ENCODE data around the gene MMS19.
A peak's percentile ranks its signal among the peaks of the same experiment; 100 is the strongest.

MMS19 gene

DNA sequence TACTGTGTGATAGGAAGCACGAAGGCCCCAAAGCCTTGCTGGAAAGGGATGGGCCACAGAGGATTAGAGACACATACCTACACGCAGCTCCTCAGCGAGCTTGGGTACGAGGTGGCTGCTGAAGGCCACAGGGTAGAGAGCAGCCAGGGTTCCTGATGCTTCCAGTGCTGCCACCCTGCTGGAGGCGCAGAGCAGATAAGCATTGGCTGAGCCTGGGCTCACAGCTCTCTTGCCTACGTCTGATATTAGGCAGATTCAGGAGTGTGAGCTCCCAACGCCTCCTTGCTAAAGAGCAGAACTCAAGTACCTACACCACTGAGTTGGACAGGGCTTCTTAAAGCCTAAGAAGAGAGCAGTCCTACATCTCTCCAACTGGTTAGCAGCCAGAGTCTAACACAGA, 32.2 kb downstream of the MMS19 start:
- H3K4me3 ChIP-seq (ENCODE audit: low read depth, low read length), result no peak overlapping the region

DNA sequence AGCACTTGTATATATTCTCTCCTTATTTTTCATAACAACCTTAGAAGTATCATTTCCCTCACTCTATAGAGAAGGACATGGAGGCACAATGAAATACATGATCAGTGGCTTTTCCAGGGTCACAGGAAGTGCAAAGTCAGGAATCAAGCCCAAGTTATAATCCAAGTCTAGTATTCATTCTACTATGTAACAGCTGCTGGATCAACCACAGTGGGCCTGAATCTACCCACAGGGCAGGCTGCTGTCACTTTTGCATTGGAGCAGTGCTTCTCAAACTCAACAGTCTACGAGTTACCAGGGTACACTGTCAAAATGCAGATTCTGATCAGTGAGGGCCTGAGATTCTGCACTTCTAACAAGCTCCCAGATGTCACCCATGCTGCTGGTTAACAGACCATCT, 34.0 kb downstream of the MMS19 start:
- H3K4me3 ChIP-seq (ENCODE audit: low read depth, low read length), result no peak overlapping the region

DNA sequence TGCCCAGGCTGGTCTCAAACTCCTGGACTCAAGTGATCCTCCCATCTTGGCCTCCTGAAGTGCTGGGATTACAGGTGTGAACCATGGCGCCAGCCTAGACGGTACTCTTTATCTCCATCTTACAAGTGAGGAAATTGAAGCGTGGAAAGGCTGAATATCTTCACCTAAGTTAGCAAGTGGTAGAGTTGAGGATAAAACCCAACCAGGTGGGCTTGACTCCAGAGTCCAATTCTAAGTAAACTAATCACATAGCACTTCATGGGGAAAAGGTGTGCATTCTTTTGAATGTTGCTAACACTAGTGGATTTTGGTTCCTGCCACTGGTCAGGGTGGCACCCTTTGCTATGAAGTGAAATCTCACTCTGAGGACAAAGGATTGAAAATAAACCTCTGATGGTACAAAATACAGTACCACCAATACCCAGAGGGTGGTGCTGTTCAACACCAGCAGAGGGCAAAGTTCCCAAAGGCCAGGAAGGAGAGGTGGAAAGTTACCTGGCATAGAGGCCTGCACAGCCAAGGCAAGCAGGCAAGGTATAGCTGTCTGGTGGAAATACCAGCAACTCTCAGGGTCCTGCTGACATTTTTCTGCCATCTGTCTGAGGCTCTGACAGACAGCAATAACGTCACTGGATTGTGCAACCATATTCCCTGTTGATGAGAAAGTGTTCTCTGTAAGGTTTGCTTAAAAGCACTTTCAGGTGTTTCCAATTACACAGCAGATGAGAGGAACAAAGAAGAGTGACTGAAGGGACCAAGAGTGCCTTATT, 34.7 kb downstream of the MMS19 start:
- no peak overlapping the region for H3K4me3 ChIP-seq (ENCODE audit: low read depth, low read length)

DNA sequence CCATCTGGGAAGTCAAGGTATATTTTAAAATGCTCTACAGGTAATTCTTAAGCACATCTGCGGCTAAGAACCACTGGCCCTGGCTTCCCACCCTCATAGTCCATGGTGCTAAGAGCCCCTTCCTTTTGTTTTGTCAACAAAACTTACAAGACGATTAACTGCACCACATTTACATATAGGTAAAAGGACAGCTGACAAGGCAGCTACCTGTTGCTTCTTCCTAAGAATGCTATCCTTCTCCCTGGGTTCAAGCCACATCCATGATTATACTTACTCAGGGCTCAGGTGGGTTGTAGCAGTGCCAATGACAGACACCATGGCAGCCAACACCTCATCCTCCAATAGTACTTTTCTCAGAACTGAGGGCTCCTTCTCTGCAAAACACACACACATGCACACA, 35.9 kb downstream of the MMS19 start:
- H3K4me3 ChIP-seq (ENCODE audit: low read depth, low read length), result no peak overlapping the region

DNA sequence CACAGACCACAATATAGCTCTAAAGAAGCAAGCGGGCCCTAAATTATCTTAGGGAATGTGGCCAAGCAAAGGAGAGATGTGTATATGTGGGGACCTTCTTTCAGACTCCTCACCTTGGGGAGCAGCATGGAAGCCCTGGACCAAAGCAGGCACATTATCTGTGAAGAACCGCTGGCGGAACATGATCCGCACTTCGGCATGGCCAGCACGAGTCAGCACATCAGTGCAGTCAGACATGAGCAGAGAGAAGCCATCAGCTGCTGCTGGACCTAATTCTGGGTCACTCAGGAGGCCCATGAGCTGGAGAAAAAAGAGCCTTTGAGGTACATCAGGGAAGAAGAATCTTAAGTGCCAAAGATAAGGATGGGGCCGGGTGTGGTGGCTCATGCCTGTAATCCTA, 38.3 kb downstream of the MMS19 start:
- no peak overlapping the region for H3K4me3 ChIP-seq (ENCODE audit: low read depth, low read length)

DNA sequence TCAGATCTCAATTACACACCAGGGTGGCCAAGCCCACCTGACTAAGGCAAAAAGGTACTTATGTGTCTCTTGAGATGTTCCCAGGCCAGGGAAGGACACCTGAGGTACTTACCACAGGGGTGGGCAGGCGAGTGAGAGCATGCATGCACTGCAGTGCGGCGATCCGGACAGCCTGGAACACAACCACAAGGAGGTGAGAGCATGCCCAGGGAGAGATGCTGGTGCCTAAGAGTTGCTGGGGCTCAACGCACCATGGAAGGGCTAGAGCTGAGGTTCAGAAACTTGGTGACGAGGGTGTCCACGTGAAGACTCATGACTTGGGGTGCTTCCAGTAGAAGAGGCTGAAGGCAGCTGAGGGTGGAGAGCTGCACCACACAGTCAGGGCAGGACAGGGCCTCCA, 39.1 kb downstream of the MMS19 start:
- no peak overlapping the region for H3K4me3 ChIP-seq (ENCODE audit: low read depth, low read length)

DNA sequence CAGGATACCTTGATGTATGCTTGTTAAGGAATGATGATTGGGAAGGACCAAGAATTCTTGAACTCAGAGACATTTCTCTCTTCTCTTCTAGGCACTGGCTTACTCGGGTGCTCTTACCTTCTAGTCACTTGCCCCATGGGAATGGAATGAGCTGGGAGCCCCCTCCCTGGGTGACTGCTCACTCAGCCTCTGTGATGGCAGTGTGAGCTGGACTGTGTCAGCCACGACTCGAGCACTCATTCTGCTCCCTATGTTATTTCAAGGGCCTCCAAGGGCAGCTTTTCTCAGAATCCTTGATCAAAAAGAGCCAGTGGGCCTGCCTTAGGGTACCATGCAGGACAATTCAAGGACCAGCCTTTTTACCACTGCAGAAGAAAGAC, 41.5 kb downstream of the MMS19 start:
- H3K4me3 ChIP-seq (ENCODE audit: low read depth, low read length), result no peak overlapping the region

DNA sequence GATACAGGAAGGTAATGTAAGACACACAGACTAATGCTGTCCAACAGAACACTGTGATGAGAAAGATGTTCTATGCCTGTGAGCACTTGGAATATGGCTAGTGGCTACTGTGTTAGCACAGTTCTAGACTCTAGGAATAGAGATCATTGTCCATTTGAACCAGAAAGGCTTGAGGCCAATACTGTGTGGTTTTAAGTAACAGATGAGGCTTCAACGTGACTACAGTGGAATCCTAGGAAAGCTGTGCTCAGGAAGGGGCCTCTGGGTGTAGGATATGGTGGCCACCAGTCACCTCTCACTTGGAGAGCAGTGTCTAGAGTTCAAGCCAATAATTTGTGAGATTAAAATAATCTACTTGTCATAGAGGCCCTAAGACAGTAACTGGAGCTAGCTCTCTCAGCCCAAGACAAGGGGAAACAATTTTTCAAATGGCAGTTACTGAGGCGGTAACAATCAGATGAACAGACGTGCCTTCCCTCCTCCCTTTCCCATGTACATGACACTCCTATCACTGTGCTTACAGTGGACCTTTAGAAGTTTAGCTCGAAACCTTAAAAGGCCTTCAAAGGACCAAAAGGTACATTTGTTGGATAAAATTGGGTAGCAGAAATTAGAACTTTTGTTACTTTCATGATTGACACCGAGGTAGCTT, 42.1 kb downstream of the MMS19 start:
- H3K4me3 ChIP-seq (ENCODE audit: low read depth, low read length), result no peak overlapping the region

DNA sequence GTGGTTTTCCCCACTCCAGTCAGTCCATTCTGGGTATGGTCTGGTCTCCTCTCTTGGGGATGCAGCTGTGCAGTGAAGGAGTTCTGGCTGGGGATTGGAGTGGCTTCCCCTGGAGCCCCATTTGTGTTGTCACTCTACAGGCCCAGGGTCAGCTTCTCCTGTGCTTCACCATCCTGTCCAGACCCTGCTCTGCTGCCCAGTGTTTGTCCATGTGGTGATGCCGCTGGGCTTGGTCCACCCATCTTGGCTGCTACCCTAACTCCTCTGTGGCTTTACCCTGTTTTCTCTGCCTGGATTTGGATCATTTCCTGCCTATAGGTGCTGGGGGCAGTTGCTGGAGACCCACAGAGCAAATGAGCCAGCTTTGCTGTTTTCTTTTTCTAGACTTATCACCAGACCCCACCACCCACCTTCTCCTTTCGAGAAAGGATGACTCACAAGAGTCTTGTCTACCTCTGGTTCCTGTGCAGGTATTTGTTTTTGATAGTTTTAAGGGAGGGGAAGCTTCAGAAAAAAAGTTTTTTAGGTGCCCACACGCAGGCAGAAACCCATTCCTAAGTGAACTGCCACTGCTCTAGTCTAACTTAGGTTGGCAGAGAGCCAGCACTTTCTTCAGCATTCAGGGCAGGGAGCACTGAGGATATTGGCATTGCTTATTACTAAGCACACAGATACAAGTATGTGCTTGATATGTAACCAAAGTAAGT, 43.7 kb downstream of the MMS19 start:
- H3K4me3 ChIP-seq (ENCODE audit: low read depth, low read length), result no peak overlapping the region

DNA sequence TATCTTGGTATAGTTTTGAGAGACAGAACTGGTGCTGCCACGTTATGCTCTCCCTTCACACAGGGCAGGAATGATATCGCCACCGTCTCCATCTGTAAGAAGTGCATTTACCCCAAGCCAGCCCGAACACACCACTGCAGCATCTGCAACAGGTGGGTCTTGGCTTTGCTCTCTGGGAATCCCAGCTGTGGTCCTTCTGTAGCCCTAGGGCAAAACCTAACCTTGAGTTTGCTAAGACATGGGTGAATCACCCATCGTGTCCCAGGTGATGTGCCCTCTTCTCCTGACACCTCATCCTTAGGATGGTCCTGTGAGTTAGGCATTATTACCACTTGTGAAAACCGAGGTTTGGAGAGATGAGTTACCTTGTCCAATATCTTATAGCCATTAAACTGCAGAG, 45.9 kb downstream of the MMS19 start:
- H3K4me3 ChIP-seq (ENCODE audit: low read depth, low read length), result no peak overlapping the region

DNA sequence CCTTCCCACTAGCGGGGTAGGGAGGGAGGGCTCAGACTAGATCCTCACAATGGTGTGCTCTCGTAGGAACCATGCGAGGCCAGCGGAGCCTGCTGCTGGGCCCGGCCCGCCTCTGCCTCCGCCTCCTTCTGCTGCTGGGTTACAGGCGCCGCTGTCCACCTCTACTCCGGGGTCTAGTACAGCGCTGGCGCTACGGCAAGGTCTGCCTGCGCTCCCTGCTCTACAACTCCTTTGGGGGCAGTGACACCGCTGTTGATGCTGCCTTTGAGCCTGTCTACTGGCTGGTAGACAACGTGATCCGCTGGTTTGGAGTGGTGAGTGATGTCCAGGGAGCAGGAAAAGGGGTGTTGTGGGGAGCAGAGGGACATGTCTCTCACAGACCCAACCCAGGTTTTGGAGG, 46.6 kb downstream of the MMS19 start:
- H3K4me3 ChIP-seq (ENCODE audit: low read depth, low read length), result no peak overlapping the region

DNA sequence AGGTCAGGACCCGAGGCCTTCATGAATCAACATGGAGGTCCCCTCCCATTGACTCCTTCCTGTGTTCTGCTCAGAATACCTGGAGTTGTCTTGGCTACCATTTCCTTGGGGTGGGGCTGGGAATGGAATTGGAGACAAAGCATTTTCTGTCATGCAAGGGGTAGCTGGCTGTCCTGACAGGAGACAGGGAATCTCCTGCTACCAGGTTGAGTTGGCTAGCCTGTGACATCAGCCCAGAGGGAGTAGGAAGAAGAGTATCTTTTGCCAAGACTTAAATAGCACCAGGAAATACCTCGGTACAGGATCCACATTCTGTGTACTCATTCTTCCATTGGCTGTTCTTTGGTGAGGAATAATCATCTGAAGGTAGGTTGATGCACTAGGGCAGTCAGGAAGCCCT, 47.4 kb downstream of the MMS19 start:
- no peak overlapping the region for H3K4me3 ChIP-seq (ENCODE audit: low read depth, low read length)

DNA sequence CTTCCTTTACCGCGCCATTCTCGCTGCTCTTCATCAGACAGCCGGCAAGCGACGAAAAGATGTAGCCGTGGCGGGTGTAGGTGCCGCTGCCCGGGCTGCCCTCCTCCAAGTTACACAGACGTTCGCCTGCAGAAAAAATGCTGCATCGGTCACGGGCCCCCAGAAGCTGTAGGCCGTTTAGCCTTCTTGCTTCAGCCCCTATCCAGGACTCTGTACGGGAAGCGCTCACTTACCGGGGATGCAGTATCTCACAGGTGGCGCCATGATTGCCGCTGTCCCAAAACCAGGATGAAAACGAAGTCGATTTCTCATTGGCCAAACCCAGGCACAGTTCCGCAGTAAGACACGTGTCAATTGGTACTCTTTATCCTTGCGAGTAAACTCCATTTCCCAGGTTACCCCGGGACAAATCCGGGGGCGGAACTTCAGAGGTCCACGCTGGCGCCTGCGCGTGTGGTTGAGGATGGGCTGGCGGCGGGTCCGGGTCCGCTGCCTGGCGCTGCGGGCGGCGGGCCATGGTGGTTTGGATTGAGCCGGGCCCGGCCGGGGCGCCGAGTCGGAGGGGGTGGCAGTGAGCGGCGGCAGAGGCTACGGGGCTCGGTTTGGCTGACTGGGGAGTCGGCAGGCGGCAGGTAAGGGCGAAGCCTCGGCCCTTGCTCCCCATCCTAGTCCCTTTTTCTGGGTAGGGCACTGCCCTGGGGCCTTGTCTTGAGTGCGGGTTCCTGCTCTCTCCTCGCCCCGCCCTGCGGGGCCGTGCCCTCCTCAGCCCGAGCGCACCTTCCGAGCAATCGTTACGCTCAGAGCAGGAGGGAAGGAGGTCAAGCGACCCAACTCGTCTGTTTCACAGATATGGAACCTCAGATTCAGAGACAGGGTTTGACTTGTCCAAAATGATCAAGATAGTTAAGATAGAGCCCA, 52.2 kb downstream of the MMS19 start, which contains the start of the genes EXOSC1 and ZDHHC16:
Gene EXOSC1 (minus strand): TSS at position 285 of the 918 bp plus-strand sequence. CDS start 21 bp downstream, at position 264.
Gene ZDHHC16 (plus strand): TSS at position 454 of the 918 bp plus-strand sequence. CDS start 5,501 bp downstream, outside the sequence.
- peak within 1 kb of the TSS; percentile 100 for H3K4me3 ChIP-seq (ENCODE audit: low read depth, low read length)

DNA sequence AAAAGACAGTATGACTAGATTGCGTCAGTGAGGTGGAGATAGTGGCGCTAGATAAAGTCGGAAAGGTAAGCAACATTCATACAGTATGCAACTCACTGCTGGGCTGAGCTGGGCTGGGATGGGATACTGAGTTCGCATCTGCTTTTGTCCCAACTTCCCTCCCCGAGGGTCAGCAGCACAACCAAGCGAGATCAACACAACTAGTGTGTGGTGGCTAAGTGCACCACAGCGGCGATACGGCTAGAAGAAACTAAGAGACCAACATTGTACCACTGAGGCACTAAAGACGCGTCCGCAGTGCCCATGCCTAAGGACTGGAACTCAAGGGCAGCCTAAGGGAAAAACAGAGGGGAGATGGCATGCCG, 52.9 kb downstream of the MMS19 start:
- peak overlapping the region; percentile 100 for H3K4me3 ChIP-seq (ENCODE audit: low read depth, low read length)

DNA sequence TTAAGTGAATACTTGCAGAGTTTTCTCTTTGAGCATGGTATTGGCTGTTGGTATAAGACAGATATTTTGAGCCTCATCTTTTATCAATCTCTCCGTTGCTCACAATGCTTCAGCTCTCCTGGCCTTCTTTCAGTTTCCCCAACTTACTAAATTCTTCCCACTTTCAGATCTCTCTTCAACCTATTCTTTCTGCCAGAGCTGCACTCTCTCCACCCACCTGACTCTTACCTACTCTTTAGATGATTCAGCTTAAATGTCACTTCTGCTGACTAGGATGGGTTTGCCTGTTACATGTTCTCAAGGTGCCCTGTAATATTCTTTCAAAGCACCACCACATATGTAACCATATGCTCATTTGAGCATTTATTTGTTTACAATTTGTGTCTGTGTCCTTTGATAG, 54.0 kb downstream of the MMS19 start:
- H3K4me3 ChIP-seq (ENCODE audit: low read depth, low read length), result no peak overlapping the region

DNA sequence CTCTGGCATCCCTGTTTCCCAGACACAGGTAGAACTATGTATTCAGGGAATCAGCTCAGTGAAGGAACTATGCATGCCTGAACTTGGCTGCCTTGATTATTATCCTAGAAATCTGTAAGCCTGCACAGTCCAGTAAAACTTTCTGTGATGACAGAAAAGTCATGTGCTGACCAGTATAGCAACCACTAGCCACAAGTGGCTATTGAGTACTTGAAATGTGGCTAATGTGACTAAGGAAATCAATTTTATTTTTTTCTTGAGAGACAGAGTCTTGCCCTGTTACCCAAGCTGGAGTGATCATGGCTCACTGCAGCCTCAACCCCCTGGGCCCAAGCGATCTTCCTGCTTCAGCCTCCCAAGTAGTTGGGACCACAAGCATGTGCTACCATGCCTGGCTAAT, 55.9 kb downstream of the MMS19 start:
- H3K4me3 ChIP-seq (ENCODE audit: low read depth, low read length), result no peak overlapping the region

DNA sequence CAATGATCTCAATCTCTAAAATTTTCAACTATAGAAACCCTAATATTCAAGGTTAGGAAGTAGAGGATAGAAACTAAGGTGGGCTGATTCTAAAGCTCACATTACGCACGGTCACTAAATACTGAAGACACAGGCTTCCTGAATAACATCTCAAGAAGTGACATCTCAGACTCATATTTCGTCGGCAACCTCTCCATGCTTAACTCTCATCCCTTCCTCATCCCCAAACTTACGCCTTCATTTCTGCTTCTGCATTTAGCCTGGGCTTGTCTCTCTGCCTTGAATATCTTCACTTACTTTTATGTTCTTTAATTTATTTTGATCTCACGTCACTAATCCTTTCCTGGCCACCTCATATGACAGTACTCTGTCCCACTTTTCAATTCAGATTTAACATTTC, 63.0 kb downstream of the MMS19 start:
- no peak overlapping the region for H3K4me3 ChIP-seq (ENCODE audit: low read depth, low read length)

DNA sequence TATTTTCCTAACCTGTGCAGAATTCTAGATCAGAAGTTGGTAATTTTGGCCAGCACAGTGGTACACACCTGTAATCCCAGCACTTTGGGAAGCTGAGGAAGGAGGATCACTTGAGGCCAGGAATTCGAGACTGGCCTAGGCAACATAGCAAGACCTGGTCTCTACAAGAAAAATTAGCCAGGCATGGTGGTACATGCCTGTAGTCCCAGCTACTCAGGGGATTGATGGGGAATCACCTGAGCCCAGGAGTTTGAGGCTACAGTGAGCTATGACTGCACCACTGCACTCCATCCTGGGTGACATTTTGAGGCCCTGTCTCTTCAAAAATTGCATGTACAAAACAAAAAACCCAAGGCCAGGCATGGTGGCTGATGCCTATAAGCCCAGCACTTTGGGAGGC, 63.7 kb downstream of the MMS19 start:
- no peak overlapping the region for H3K4me3 ChIP-seq (ENCODE audit: low read depth, low read length)

DNA sequence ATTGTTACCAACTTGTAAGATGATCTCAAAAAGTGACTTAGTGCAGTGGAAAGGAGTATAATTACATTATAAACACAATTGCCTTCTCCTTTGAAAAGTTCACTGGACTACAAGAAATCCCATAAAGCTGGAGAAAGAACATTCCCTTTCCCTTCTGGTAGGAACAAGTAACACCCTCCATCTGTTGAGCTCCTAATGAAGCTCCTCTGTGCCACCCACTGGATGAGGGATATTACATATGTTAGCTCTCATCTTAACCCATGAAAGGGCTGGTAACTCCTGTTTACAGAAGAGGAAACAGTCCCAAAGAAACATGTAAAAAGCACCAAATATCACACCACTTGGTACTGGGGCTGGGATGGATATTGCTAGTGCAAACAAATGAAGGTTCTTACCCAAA, 64.2 kb downstream of the MMS19 start:
- H3K4me3 ChIP-seq (ENCODE audit: low read depth, low read length), result no peak overlapping the region

DNA sequence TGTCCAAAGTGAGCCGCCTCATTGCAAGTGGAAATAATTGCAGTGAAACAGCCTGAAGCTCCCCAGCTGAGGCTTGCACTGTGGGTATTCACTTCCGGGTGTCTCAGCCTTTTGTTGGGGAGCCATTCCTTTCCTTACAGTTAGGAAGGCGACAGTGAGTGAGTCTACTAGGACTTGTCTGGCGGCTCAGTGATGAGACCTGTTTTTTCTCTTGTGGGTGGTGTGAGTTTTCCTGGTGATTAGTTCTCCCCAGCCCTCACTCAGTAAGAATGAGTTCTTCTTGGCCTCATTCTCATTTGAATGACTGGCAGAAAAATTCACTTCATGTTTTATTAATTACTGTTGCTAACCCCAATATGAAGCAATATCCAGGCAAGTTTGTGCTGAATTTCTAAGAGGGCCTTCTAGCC, 69.6 kb downstream of the MMS19 start:
- H3K4me3 ChIP-seq (ENCODE audit: low read depth, low read length), result no peak overlapping the region

All from iPS-11a (cell line).